ENCODE measurements around the gene DOLK.
A peak's percentile ranks its signal among the peaks of the same experiment; 100 is the strongest.

DOLK gene

DNA sequence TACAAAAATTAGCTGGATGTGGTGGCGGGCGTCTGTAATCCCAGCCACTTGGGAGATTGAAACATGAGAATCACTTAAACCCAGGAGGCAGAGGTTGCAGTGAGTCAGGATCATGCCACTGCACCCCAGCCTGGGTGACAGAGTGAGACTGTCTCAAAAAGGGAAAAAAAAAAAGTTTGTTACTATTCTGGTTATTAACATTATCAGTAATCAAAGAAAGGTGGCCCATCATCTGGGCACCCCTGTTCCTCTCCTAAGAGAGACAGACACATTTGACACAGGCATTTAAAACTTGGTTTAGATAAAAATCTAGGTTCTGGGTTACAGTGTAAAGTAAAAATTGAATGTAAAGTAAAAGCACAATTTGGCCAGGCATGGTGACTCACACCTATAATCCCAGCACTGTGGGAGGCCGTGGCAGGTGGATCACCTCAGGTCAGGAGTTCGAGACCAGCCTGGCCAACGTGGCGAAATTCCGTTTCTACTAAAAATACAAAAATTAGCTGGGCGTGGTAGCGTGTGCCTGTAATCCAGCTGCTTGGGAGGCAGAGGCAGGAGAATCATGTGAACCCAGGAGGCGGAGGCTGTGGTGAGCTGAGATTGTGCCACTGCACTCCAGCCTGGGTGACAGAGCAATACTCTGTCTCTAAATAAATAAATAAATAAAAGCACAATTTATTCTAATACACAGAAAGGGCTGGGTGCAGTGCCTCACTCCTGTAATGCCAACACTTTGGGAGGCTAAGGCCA, 43.4 kb downstream of the DOLK start:
- no peak for DNase-seq

DNA sequence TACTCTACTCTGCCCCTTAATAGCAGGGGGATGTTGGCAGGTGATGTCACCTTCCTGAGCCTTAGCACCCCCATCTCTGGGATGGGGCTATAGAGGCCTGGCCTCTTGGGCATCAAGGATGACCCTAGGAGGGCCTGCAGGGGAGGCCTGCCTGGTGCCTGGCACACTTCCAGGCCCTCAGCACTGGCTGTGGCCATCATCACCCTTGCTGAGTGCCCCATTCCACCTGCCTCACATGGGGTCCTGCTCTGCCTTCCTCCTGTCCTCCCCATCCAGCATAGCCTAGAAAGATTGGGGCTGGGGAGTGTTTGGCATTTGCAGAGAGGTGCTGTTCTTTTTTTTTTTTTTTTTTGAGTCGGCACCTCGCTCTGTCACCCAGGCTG, 44.3 kb downstream of the DOLK start:
- DNase-seq: no peak

DNA sequence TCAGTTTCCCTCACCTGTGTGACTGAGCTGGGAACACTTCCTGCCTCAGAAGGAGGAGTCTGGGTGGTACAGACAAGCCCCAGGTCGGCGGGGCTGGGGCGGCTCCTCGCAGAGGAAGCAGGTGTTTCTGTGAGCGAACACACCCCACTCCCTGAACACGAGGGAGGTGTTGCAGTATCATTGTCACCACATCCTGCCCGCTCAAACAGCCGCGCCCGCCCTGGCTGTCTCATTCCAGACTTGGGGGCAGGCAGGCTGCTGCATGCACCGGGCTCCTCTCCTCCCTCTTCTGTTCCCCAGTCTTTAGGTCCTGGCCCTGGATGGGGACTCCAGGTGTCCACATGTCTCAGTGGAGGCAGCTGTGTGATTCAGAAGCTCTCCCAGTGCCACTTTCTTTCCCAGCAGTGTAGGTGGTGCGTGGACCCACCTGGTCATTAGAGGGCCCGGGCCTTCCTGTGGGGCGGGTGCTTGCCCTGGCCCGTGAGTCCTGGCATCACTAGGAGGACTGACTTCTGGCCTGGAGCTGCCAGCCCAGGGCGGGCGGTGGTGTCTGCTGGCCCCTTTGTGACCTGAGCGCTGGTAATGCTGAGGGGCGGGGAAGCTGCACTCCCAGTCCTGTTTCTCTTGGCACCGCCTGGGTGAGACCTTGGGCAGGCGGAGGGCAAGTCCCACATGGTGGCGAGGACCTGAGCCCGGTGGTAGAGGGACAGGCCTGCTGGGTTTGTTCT, 44.9 kb downstream of the DOLK start:
- peak; percentile 82 to 87 for DNase-seq

DNA sequence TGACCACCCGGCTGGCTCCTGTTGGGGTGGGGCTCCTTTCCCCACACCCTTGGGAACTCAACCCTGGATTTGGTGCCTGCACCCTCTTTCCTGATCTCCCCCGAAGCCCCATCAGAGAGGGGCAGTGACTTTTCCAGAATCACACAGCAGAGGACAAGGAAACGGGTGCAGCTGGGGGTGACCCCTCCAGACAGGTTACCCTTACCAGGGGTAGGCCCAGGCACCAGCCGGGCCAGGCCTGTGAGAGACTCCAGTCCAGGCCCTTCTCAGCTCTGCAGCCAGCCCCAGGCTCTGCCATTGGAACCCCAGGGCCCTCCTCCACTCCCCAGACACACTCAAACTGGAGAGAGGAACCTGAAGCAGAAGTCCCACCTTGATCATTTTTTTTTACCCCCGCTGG, 45.6 kb downstream of the DOLK start:
- DNase-seq: no peak

DNA sequence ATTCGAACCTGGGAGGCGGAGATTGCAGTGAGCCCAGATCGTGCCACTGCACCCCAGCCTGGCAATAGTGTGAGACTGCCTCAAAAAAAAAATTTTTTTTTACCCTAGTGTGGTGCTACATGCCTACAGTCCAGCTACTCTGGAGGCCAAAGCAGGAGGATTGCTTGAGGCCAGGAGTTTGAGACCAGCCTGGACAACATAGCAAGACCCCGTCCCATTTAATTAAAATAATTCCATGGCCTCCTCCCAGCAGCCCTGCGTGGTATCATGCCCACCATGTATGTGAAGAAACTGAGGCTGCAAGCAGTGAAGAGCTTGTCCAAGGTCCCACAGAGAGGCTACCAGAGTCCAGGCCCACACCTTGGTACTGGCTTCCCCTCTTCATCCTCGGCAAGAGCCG, 46.0 kb downstream of the DOLK start:
- DNase-seq: no peak

DNA sequence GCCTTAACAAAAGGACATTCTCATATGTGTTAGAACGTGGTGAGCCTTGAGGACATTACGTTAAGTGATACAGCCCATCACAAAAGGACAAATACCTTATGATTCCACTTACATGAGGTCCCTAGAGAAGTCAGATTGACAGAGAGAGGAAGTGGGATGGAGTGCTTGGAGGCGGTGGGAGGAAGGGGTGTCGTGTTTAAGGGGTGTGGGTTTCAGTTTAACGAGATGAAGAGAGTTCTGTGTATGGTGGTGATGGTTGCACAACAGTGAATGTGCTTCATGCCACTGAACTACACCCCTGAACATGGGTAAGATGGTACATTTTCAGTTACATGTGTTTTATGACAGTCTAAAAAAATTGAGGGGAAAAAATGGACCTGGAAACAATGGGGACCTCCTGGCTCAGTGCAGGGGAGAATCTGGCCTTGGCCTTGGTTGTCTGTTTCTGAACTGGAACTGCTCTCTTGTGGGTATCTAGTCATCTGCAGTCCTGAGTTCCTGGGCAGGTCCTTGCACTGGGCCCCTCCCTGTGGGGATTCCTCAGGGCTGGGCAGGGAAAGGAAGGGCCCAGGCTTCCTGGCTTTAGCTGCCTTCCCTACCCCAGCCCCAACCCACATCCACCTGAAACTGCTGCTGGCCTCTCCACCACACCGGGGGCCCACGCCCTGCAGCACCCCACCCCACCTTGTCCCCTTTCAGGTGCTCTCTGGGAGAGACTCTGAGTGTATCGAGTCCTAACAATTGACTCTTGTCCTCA, 47.7 kb downstream of the DOLK start:
- DNase-seq: peak in 1 of 2 donors; percentile 44

DNA sequence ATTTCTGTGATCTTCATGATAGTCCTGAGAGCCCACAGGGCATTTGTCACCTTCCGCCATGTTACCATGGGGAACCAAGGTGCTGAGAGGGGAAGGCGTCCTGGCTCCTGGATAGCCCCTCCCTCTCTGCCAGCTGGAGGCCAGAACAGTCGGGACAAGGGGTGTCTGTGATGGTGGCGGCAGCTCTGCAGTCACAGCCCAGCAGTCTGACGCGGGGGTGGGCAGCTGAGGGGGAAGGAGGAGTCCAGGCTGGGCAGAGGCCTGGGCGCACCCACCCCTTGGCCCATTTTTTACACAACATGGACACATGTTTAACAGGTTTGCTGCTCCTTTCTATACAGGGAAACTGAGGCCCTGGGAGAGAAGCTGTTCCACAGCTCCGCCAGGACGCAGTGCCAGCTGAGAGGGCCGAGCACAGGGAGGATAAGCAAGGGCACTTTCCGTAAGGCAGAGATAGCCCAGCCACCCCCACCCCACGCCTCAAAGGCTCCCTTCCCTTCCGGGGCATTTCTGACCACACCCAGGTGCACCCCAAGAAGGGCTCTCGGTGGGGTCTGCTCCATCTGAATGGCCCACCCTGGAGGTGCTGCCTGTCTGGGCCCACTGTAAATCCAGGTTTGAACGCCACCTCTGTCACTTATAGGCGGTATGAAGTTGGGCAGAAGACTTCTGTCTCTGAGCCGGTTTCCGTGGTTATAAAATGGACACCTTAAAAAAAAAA, 48.4 kb downstream of the DOLK start:
- DNase-seq: no peak

DNA sequence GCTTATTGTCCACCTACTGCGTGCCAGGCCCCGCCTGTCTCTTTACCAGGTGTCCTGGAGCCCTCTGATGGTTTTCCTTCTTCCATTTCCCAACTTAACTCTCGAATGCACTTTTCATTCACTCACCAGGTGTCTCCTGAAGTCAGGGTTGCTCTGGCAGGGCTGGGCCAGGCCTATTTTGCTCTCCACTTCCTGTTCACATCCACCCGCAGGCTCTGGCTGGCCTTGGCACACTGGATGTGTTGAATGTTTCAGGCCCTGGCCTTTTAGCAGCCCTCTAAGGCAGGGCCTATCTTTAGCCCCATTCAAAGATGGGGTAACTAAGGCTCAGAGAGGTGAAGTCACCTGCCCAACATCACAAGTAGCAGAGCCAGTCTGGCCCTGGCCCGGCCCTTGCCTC, 49.0 kb downstream of the DOLK start:
- no peak for DNase-seq

DNA sequence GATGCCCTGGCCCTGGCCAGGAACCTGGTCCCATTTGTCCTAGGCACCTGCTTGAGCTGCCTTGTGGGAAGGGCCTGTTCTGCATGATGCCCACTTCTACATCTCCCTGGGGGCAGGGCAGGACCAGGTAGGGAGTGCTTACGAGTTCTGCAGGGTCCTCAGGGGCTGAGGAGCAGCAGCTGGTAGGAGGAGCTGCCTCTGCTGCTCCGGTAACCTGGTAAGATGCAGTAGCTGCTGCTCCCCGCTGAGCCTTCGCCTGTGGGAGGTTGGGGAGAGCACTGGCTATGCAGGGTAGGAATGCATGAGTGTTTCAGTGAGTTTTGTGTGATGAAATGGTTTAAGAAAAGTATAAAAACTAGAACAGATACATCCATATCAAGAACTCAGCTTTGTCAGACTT, 51.8 kb downstream of the DOLK start:
- DNase-seq: no peak

All from CD4-positive, alpha-beta T cell treated with Interferon alpha-2 for 1 hour (primary cell).